HG02588 (cell line): Measurements from ENCODE around the gene TMEM204.
A peak's percentile ranks its signal among the peaks of the same experiment; 100 is the strongest.

Experiments
- ATAC-seq: cut with Tn5 transposase; IDR thresholded peaks from one replicate; pipeline ENCODE4 v1.9.1; 2021; ENCODE audit warnings: mild to moderate bottlenecking, moderate library complexity; ENCODE audit not compliant: unreplicated experiment

TMEM204 gene

DNA sequence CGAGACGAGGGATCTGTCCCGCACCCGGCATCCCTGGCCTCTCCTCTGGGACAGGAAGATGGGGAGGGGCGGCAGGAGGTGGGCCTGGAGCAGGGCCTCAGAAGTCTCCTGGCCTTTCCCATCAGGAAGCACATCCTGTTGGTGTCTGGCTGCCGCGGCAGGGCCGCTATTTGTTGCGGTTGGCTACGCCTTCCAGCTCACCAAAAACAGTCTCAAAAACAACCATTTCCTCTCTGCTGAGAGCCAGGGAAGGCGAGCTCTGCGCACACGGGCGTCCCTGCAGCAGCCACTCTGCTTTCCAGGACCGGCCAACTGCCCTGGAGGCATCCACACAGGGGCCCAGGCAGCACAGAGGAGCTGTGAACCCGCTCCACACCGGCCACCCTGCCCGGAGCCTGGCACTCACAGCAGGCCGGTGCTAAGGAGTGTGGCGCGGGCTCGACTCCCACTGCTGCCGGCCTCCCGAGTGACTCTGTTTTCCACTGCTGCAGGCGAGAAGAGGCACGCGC is at the start of gene TMEM204:
Gene TMEM204 (plus strand): TSS at position 224 of the 509 bp plus-strand sequence. CDS start 610 bp downstream, outside the sequence.
- no peak for ATAC-seq

DNA sequence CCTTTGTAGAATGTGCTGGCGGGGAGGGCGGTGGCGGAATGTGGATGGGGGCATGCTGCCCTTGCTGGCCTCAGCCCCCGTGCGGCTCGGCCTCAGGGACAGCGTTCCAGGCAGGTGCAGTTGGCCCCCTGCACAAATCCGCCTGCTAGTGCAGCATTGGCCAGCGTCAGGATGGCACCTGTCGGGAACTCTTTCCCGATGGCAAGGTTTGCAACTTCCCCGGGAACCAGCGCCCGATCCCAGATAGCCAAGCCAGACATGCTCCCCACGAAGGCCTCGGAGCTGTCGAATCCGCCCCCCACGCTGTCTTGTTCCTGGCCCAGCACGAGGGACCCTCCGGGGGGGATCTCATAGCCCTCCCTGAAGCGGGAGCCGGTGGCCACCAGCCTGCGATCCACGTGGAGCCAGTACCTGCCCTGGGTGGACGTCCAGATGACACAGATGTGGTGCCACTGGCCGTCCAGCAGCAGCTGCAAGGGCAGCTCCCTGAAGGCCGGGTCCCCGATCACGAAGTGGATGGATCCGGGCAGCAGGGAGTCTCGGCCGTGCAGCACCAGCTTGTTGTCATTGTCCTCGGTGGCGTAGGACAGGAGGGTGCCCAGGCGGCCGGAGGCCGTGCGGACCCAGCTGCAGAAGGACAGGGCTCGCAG is 47.5 kb upstream of the TMEM204 start:
- no peak for ATAC-seq

DNA sequence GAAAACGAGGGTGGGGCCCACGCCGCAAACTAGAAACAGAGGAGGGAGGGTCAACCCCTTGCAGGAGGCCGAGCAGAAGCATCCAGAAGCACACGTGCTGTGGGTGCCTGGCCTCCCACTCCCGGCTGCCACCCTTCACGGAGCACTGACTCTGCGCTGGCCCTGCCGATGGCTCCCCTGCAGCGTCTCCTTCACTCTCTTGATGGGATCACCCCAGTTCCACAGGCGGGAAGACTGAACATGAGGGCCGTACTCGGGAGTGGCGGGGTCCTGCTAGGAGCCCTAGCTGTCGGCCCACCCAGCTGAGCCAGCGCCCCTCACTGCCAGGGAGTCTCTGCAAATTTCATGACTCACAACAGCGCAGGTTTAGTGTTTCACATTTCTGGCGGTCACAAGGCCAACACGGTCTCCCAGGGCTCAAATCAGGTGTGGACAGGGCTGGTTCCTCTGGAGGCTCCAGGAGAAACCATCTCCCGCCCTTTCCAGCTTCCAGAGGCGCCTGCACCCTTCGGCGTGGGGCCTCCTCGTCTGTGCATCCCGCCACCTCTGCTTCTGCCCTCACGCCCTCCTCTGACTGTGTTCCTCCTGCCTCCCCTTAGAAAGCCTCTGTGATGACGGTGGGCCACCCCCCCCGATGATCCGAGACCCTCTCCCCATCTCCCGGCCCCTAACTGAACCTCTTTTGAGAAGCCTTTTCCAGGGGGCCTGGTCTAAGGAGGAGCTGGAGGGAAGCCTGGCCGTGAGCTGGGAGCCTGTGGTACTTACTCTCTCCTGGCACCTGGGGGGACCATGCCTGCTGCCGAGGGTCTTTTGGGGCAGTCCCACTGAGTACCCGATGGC is 46.7 kb upstream of the TMEM204 start:
- ATAC-seq, result no peak

DNA sequence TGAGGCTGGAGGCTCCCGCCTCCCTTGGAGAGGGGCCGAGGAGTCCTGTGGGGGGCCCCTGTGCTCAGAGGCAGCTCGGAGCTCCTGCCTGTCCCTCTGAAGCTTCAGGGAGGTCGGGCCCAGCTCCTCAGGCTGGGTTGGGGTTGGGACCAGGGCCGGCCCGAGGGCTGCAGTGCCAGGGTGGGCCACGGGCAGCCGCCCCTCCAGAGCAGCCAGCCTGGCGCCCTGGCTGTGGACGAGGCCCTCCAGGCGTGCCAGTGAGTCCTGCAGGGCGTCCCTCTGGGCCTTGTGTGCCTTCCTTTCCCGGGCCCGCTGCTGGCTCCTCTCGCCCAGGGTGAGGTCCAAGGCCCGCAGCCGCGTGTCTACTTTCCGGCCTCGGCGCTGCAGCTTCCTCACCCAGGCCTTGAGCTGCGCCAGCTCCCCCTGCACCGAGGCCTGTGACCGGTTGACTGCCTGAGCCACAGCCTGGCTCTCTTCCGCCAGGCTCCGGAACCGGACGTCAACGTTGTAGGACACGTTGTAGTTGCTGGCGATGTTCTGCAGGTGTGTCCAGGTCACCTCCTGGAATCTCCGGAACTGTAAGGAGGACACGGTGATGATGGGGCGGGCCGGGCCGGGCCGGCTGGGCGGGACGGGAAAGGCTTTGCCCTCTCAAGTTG is 45.9 kb upstream of the TMEM204 start:
- no peak for ATAC-seq

DNA sequence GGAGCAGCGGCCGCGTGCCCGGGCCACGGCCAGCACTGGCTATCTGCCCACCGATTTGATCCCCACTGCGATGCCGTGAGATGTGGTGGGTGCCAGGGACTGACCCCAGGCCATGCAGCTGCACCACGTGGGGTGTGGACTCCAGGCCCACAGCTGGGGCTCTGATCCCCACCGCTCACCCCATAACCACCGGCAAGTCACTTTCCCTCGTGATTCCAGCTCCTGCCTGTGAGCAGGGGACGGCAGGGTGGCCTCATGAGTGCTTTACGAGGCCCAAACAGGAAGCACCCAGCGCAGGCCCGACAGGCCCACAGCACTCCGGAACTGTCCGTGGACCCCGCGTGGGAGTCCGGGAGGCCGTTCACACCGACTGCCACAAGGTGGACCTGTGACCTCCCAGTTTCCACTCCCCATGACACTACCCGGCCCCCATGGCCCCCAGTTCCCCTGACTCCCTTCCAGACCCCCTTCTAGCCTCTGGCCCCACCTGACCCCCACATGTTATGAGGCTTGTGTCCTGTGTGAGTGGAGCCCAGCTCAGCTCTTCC is 45.3 kb upstream of the TMEM204 start:
- ATAC-seq, result no peak

DNA sequence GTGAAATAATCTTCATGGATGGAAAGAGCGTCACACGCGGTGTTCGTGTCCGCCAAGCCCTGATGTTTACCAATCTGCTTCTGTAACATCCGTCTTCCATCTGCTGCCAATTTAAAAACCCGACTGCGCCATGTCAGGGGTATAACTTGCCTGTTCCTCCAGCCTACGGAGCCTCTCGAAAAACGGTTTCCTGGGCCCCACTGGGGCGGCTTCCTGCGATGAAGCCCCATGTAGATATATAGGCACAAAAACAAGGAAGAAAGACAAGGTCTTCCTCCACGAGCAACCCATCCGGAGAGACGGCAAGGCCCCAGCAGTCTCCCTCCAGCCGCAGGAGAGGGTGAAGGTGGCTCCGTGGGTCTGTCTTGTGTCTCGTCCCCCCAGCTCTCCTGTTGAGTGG is 44.8 kb upstream of the TMEM204 start, which contains the start of gene PTX4:
Gene PTX4 (minus strand): TSS at position 326 of the 400 bp plus-strand sequence. CDS start 35 bp downstream, at position 291.
- no peak for ATAC-seq

DNA sequence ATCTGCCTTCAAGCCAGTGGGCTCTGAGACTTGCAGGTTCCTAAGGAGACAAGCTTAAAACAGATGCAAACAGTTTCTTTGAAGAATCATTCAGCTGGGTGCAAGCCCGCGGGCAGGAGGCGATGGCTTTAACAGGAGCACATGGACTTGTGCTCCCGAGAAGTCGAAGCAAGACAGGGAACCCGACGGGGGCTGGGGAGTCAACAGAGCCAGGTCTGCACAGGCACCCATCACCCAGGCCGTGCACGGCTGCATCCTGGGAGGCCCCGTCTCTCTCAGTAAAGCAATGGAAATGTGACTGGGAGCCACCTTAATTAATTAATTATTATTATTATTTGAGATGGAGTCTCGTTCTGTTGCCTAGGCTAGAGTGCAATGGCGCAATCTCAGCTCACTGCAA is 44.4 kb upstream of the TMEM204 start:
- ATAC-seq, result no peak

DNA sequence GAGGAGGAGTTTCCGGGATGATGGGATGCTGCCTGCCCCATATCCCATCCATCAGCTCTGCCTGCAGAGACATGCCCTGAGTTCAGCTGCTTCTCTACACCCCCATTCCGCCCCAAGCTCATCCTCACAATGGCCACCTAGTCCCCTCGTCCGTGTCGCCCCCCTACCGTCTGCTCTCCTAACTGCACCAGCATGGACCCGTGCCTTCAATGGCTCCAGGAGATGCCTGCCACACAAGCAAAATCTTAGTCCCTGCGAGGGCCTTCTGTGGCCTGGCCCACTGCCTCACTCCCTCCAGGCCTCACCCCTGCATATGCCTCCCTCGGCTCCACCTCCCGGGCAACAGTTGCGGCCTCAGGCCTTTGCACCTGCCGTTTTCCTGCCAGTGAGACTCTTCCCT is 42.1 kb upstream of the TMEM204 start:
- ATAC-seq, result no peak

DNA sequence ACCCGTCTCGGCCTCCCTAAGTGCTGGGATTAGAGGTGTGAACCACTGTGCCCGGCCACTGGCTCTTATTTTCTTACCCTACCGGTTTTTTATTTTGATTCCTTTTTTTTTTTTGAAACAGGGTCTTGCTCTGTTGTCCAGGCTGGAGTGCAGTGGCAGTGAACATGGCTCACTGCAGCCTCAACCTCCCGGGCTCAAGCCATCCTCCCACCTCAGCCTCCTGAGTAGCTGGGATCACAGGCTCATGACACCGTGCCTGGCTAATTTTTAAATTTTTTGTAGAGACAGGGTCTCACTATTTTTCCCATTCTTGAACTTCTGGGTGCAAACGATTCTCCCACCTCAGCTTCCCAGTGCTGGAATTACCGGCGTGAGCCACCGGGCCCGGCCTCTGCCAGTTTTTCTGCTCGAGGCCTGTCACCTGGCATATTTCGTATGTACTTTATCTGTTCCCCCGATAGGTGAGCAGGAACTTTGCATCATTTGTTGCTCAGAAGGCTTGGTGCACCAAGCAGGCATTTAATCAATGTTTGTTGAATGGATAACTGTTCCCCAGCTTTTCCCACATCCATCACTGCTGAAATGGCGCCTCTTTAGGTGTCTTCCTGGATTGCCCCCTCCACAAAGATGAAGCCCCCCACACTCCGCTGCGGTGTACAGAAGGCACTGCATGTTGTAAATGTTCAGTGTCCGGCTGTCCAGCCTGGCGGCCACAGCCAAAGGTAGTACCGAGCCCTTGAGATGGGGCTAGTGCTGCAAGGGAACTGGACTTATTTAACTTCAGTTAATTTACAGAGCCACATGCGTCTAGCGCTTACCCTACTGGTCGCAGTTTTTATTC is 41.2 kb upstream of the TMEM204 start:
- no peak for ATAC-seq

DNA sequence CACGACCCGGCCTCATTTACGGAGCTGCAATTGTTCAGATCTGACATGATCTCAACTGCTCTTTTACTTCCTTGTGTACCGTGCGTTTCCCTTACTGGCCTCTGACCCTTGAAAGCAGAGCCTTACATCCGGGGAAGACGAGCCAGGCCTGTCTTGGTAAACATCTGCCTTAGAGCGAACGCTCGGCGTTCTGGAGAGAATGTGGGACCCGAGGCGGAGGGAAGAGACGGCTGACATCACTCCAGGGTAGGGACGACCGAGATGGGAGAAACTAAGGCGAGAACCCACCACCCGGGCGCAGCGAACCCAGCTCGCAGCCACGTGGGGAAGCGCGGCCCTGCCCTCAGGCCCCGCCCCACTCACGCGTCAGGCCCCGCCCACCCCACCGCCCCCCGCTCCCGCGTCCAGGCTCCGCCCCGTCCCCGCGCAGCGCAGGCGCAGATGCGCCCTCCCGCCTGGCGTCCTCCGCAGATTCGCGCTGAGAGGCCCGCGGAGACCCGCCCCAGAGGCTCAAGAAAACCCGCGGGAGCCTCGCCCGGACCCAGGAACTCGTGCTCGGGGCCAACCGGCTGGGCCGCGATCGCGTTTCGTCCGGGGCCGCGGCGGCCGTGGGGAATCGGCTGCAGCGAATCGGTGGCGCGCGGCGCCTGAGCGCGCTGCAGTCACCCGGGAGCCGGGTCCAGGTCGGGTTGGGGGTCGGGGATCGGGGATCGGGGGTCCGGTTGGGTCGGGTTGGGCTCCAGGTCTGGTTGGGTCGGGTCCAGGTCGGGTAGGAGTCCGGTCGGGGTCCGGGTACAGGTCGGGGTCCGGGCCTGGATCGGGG is 40.3 kb upstream of the TMEM204 start, which contains the start of gene TELO2:
Gene TELO2 (plus strand): TSS at position 438 of the 823 bp plus-strand sequence. CDS start 922 bp downstream, outside the sequence.
- ATAC-seq, result peak; percentile 53

DNA sequence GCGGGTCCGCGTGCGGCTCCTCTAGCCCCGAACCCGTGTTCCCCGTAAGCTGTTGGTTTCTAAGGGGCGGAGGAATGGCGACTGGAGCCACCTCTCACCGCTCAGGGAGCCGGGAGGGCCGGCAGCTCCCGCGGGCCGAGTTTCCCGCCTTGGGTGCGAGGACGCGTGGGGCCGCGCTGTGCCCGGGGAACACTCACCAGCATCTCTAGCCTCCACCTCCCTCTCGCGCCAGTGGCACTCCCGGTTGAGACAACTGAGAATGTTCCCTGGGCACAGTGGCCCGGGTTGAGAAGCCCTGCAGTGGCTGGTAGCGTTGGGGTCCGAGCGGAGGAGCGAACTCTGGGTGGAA is 39.7 kb upstream of the TMEM204 start:
- no peak for ATAC-seq

DNA sequence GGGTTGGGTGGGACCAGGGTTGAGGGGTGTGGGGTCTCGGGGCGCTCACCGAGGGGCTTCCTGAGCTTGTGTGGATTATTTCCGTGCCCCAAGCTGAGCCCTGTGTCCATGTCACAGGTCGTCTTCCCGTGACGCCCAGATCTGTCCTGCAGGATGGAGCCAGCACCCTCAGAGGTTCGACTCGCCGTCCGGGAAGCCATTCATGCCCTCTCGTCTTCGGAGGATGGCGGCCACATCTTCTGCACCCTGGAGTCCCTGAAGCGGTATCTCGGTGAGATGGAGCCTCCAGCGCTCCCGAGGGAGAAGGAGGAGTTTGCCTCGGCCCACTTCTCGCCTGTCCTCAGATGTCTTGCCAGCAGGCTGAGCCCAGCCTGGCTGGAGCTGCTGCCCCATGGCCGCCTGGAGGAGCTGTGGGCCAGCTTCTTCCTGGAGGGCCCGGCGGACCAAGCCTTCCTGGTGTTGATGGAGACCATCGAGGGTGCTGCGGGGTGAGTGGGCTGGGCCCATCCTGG is 39.3 kb upstream of the TMEM204 start:
- no peak for ATAC-seq

DNA sequence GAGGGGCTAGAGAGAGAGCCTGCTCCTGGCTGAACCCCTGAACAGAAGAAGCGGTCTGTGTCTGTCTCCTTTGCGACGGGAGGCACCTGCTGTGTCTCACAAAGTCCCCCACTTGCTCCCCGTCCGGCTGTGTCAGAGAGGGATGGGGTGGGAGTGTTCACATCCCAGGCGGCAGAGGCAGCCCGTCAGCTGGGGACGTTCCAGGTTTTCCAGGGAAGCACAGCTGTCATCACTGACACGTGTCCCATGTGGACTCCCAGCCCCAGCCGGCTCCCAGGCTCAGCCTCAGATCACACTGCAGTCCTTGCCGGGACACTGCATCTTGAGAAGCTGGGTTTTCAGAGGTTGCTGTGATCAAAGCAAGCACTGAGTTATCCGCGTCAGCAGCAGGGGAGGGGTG is 38.8 kb upstream of the TMEM204 start:
- ATAC-seq, result no peak

DNA sequence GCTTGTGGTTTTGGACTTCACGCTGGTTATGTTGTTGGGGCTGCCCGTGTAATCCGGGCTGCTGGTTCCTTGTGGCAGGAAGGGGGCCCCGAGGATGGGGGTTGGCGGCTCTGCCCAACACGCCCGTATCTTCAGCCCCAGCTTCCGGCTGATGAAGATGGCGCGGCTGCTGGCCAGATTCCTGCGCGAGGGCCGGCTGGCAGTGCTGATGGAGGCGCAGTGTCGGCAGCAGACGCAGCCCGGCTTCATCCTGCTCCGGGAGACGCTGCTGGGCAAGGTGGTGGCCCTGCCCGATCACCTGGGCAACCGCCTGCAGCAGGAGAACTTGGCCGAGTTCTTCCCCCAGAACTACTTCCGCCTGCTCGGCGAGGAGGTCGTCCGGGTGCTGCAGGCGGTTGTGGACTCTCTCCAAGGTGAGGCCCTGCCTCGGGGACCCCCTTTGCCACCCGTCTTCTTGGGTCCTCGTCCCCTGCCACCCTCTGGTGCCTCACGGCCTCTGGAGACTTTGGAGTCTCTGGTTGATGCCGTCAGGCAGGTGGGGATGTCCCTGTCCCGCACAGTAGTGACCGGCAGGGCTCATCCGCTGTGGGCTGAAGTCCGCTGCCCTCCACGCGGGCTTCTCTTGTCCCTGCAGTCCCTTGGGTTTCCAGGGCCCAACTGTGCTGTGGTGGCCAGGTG is 38.1 kb upstream of the TMEM204 start:
- no peak for ATAC-seq

DNA sequence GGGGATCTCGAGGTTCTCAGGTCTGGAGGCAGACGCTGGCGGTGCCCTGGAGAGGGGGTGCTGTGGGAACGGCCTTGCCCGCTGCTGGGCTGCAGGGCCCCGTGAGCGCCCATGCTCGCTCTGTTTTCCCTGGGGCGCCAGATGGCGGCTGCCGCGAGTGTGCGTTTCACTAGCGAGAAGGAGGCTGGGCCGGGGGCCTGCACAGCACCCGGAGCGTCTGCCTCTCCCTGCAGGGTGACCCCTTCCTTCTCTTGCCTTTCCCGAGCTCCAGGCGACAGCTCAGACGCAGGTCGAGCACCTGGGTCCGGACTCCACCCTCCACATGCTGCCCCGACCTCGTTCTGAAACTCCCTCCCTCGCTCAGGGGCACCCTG is 37.6 kb upstream of the TMEM204 start:
- ATAC-seq, result no peak

DNA sequence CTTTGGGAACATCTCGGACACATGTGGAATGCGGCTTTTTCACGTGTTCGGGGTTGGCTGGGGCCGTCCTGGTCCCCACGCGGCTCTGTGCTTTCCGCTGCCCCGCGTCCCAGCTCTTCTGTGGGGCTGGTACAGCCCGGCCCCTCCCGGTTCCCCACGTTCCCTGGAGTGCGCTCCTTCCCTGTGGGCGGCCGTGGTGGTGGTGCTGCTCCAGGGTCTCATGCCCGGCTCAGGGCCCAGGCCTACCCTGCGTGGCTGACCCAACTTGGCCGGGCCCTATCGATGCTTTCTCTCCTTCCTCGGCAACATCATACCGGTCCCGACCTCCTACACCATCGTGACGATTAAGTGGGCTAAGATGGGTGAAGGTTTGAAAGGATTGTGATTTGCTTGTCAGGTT is 37.0 kb upstream of the TMEM204 start:
- no peak for ATAC-seq

DNA sequence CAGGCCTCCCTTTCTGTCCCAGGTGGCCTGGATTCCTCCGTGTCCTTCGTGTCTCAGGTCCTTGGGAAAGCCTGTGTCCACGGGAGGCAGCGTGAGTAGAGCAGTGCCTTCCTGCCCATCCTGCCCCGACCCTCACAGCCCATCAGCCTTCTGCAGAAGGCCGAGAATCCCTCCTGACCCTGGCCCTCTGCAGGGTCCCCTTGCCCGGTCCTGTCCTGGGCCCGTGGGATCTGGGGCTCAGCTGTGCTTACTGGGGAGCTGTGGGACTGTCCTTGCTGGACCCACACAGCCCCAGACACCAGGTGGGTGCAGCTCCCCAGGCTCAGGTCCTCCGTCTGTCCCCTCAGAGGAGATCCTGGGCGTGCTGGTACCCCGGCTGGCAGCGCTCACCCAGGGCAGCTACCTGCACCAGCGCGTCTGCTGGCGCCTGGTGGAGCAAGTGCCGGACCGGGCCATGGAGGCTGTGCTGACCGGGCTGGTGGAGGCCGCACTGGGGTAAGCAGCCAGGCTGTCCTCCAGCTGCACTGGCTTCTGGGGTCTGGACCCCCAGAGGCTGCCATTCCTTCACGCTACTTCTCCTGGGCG is 36.4 kb upstream of the TMEM204 start:
- ATAC-seq, result no peak

DNA sequence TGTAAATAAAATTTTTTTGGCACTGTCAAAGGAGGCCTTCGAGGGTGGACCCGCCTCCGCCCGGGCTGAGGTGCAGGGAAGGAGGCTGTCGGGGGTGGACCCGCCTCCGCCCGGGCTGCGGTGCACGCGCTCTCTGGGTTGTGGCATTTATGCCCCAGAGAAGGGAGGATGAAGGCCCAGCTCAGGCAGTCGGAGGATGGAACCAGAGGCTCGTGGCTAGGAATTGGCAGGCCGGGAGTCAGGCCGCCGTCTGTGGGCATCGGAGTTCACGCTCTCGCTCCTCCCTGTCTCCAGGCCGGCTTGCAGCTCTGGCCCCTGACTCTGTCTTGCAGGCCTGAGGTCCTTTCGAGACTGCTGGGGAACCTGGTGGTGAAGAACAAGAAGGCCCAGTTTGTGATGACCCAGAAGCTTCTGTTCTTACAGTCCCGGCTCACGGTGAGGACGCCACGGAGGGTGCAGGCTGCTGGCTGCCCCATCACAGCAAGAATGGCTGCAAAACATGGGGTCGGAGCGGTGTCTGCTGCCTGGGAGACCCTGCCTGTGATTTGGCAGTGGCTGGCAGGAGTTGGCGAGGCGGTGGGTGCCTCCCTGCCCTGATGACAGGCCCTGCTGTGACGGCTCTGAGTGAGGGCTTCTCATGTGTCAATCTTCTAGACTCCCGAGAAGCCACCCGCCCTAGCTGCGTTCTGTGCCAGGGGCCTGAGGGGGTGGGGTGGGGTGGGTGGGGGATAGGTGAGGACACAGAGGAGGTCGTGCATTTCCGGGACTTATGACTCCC is 34.4 kb upstream of the TMEM204 start:
- ATAC-seq, result no peak
